ENCODE data around the gene ARL4A. TPM values are rescaled to one million over a fixed set of nuclear protein-coding genes. Genes with fewer than 3 reads are reported as not detected.

The ARL4A gene
- total RNA-seq, 4 donors from 2014 or later = 38.5 to 89.7 (median 72.7) TPM

DNA sequence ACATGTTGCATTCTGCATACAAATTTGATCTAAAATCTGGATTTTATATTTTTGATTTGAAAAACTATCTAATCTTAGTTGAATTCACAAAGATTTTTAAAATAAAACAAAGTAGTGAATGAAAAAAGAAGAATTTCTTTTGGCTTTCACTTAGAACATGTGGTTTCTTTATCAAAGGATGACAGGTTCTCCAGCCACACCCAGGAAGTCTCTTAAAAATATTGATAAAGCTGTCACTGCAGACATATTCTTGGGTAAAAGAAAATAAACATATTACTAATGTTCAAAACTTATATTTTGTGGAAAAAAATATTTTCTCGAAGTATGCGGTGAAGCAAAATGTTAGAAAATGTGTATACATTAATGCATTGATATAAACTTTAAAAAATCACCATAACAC lies 44.3 kb downstream of the ARL4A start:
- Histone ChIP-seq H3K27me3 (no peaks in the 10 kb centered on the region), H3K36me3 (no peaks in the 10 kb centered on the region), H3K4me3 (no peak overlapping the region), H3K27ac (no peak overlapping the region), H3K4me1 (peaks cover 0 to 3% of the 10 kb centered on the region in 2 donors), H3K9me3 (no peaks in the 10 kb centered on the region)
- intact Hi-C loops (cut with DNase I; ENCODE audit: low total_unique reads) = no loop called here
- no peak for DNase-seq
- no peak for TF ChIP-seq POLR2A (IDR thresholded peaks at IDR 0.05)
- TF ChIP-seq, protein P1, sequence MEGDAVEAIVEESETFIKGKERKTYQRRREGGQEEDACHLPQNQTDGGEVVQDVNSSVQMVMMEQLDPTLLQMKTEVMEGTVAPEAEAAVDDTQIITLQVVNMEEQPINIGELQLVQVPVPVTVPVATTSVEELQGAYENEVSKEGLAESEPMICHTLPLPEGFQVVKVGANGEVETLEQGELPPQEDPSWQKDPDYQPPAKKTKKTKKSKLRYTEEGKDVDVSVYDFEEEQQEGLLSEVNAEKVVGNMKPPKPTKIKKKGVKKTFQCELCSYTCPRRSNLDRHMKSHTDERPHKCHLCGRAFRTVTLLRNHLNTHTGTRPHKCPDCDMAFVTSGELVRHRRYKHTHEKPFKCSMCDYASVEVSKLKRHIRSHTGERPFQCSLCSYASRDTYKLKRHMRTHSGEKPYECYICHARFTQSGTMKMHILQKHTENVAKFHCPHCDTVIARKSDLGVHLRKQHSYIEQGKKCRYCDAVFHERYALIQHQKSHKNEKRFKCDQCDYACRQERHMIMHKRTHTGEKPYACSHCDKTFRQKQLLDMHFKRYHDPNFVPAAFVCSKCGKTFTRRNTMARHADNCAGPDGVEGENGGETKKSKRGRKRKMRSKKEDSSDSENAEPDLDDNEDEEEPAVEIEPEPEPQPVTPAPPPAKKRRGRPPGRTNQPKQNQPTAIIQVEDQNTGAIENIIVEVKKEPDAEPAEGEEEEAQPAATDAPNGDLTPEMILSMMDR (IDR thresholded peaks at IDR 0.05) = no peak

GRCh38 chr7:12732428-12732827 lies 45.0 kb downstream of the ARL4A start:
- H3K36me3 ChIP-seq = no peaks in the 10 kb centered on the region
- no peaks in the 10 kb centered on the region for H3K27me3 ChIP-seq
- H3K4me1 ChIP-seq = peaks cover 0 to 3% of the 10 kb centered on the region in 2 donors
- no peak for DNase-seq
- H3K27ac ChIP-seq = no peak overlapping the region
- H3K9me3 ChIP-seq = no peaks in the 10 kb centered on the region
- no peak overlapping the region for H3K4me3 ChIP-seq
- intact Hi-C loops (cut with DNase I; ENCODE audit: low total_unique reads) = no loop called here
- no peak for TF ChIP-seq POLR2A (IDR thresholded peaks at IDR 0.05)
- TF ChIP-seq, protein P1 (IDR thresholded peaks at IDR 0.05) = no peak

- TF ChIP-seq POLR2A (IDR thresholded peaks at IDR 0.05) = no peak
- TF ChIP-seq, protein P1 (IDR thresholded peaks at IDR 0.05) = no peak
- no peaks in the 10 kb centered on the region for H3K9me3 ChIP-seq
- intact Hi-C loops (cut with DNase I; ENCODE audit: low total_unique reads) = no loop called here
- no peak overlapping the region for H3K27ac ChIP-seq
- no peaks in the 10 kb centered on the region for H3K4me1 ChIP-seq
- no peaks in the 10 kb centered on the region for H3K27me3 ChIP-seq
- no peak for DNase-seq
- no peak overlapping the region for H3K4me3 ChIP-seq
- H3K36me3 ChIP-seq = no peaks in the 10 kb centered on the region
These were observed 48.5 kb downstream of the ARL4A start for GRCh38 chr7:12735923-12736322.

- no peak for TF ChIP-seq POLR2A (IDR thresholded peaks at IDR 0.05)
- TF ChIP-seq, protein P1 (IDR thresholded peaks at IDR 0.05) = no peak
- Histone ChIP-seq H3K9me3 (no peaks in the 10 kb centered on the region), H3K36me3 (no peaks in the 10 kb centered on the region), H3K27me3 (no peaks in the 10 kb centered on the region), H3K27ac (no peak overlapping the region), H3K4me1 (no peaks in the 10 kb centered on the region), H3K4me3 (no peak overlapping the region)
- DNase-seq = no peak
- intact Hi-C loops (cut with DNase I; ENCODE audit: low total_unique reads) = no loop called here
These were observed 49.9 kb downstream of the ARL4A start for GRCh38 chr7:12737373-12737772.

DNA sequence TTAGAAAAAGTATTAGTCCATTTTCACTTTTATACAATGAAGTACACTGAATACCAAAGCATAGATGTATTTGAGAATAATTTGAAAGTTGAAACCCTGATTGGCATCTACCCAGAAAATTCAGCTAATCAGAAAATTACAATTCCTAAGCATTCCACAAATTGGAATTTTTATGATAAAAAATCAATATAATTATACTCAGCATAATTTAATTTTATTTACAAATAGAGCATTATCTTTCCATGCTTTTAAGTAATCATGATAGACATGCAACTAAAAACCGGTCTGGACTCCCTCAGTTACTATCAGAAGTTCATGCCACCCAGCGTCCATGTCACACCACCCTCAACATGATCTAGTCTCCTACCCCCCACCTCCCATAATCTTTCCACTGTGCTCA lies 50.4 kb downstream of the ARL4A start:
- H3K36me3 ChIP-seq = no peaks in the 10 kb centered on the region
- no peak overlapping the region for H3K4me3 ChIP-seq
- no peak for DNase-seq
- intact Hi-C loops (cut with DNase I; ENCODE audit: low total_unique reads) = no loop called here
- H3K9me3 ChIP-seq = no peaks in the 10 kb centered on the region
- H3K27me3 ChIP-seq = no peaks in the 10 kb centered on the region
- no peaks in the 10 kb centered on the region for H3K4me1 ChIP-seq
- TF ChIP-seq, protein P1 (IDR thresholded peaks at IDR 0.05) = no peak
- no peak for TF ChIP-seq POLR2A (IDR thresholded peaks at IDR 0.05)
- H3K27ac ChIP-seq = no peak overlapping the region
